Activated naive CD4-positive, alpha-beta T cell (primary cell): ENCODE measurements around the gene FMO4.
A peak's percentile ranks its signal among the peaks of the same experiment; 100 is the strongest.
"Not testable (repeated sequence)": the region's sequence is repeated elsewhere in the genome, so short reads cannot be mapped to it uniquely, and the experiment has no call there.

Experiments used
- DNase-seq, 4 experiments: peaks; one replicate each; lab custom pipeline; 2025; lab: John Stamatoyannopoulos, UW

The FMO4 gene

GRCh38 chr1:171313835-171314320 is at the start of gene FMO4:
TSS of gene FMO4 (plus strand) at chr1:171314183. CDS start at chr1:171319826, 5,643 bp downstream.
- DNase-seq = peak; percentile 7 to 57 (median 32)

- DNase-seq = no peak
Measured at GRCh38 chr1:171265686-171266085, 48.3 kb upstream of the FMO4 start.

DNA sequence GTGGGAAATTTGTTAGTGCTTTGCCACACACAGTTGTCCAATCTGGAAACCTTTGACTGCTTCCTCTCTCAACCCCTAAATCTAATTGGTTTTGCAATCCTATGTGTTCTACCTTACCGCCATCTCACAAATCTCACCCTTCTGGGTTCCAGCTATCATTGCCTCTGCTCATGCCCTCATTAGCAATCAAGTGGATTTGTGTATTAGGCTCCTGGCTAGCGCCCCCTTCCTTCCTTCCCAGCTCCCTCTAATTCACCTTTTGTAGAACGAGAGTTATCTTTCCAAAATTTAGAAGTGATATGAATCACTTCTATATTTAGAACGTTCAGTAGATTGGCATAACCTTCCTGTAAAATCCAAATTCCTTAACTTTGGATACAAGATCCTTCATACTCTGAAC is 47.1 kb upstream of the FMO4 start:
- no peak for DNase-seq

DNA sequence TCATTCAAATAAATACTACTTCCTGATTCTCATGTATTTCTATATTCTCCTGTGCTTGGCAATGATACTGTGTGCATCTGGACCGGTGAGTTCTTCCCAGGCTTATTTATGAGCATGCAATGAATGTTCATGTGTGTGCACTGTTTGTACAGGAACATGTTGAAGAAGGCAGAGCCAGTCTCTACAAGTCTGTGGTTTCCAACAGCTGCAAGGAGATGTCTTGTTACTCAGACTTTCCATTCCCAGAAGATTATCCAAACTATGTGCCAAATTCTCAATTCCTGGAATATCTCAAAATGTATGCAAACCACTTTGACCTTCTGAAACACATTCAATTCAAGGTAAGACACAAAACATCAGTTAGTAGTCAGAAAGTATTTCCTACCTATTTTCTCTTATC is 46.6 kb upstream of the FMO4 start:
- no peak for DNase-seq

GRCh38 chr1:171270806-171271205 is 43.2 kb upstream of the FMO4 start:
- DNase-seq = no peak

DNA sequence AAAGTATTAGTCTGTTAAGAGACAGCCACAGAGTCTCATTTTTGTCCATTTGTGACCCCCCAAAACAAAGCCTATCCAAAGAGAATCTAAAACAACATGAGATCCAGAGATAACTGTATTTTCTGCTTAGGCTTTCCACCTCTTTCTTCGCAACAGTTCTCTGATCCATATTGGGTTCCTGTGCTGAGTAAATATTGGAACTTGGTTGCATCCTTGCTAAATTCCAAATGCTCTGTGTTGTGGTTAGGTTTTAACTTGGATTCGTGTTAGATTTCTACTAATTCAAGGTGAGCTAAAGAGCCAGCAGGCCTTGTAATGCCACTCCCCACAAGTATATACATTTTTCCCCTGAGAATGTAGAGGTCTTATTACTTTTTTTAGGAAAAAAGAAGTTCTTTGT is 36.4 kb upstream of the FMO4 start:
- DNase-seq = no peak

DNA sequence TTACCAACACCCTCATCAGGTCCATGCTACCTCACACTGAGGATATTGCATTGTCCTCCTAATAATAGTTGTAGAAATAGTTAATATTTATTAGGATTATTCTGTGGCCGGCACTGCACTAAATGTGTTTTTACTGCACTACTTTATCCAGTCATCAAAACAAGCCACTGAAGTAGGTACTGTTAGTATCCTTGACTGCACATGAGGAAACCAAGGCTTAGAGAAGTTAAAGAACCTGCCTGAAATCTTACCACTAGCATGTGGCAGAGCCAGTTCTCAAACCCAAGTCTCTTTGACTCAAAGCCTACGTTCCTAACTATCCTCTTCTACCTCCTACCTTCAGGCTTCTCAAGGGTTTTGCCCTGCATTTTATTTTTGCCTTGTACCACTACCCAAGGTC is 34.7 kb upstream of the FMO4 start:
- DNase-seq = no peak

GRCh38 chr1:171279678-171280077 is 34.3 kb upstream of the FMO4 start:
- no peak for DNase-seq

DNA sequence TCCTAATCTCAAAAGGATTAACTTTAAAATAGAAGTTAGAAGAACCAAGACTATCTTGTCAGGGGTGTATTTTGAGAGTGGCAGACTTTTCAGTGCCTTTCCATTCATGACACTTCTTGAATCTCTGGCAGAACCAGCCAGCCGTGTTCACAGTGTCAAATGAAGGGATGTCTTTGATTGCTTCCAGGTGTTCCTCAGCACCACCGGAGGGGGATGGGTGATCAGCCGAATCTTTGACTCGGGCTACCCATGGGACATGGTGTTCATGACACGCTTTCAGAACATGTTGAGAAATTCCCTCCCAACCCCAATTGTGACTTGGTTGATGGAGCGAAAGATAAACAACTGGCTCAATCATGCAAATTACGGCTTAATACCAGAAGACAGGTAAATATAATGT is 33.4 kb upstream of the FMO4 start:
- no peak for DNase-seq

GRCh38 chr1:171286032-171286705 is 27.8 kb upstream of the FMO4 start:
- DNase-seq = no peak

- DNase-seq = no peak
Measured at GRCh38 chr1:171290621-171291020, 23.4 kb upstream of the FMO4 start.

DNA sequence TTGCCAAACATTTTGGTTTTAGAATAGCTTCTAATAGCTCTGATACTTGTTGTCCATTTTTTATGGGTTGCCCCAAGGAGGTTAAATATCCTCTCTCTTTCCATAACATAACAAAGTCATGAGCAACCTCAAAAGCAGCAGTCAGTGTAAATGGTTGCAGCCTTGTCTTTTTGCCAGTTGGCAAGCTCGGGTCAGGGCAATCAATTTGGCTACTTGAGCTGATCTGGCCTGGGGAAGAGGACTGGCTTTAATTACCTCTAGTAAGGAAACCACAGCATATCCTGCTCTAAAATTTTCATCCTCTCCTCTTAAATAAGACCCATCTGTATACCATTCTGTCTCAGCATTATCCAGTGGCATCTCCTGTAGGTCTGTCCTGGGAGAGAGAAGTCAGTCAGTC is 21.2 kb upstream of the FMO4 start:
- DNase-seq = no peak

DNA sequence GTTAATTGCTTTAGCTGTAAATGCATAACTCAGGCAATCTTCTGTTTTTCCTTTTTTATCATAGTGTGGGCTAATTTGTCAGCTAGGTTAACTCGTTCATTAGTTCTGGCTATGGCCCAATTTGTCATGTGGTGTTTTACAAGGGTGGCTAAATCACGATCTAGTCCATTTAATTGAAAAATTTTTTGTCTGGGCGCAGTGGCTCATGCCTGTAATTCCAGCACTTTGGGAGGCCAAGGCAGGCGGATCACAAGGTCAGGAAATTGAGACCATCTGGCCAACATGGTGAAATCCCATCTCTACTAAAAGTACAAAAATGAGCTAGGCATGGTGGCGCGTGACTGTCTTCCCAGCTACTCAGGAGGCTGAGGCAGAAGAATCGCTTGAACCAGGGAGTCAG is 18.6 kb upstream of the FMO4 start:
- not testable (repeated sequence) for DNase-seq

DNA sequence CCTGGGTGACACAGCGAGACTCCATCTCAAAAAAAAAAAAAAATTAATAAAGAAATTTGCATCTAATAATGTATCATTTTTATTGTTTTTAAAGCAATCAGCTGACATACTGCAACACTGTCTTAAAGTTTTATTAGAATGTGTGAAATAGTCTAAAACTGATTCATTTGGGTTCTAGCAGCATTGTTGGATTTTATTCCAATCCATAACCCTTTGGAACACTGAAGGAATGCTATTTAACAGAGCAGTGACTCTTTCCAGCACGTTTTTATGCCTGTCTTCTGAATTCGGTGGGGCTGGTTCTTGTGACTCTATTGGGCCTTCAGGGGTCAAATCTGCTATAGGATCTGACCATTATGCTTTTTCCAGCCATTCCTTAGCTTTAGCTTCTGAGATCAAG is 18.2 kb upstream of the FMO4 start:
- no peak for DNase-seq

GRCh38 chr1:171296897-171297296 is 17.1 kb upstream of the FMO4 start:
- no peak for DNase-seq

DNA sequence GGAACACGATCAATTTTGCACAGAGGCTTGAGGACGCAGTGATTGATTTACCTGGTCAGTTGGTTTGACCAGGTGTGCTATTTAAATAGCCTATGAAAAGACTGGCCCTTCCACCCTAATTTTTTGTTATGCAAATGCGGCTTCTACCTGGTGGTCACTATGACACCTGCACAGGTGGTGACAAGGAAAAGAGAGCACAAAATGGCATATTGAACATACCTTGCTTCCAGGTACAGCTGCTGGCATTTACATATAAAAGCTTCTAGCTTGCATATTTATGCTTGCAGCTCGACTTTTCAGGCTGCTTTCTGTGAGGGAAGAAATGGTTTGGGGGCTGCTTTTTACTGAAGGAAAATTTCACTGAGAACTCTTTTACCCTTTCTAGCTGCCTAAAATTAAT is 15.3 kb upstream of the FMO4 start:
- no peak for DNase-seq

DNA sequence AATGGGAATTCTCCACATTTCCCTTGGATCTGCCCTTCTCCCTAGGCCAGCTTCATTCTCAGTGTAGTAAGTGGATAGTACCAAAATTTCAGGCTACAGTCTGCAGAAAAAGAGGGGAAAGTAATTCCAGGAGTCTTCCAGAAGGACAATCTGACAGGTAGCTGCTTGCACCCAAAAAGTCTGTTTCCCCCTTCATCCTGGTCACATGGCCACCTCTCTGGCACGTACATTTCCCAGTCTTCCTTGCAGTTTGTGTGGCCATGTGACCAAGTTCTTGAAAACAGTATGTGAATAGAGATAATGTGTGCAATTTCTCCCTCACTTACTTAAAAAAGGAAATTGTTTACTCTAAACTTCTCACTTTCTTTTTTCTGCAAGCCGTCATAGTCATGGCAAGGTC is 14.6 kb upstream of the FMO4 start:
- DNase-seq = no peak

DNA sequence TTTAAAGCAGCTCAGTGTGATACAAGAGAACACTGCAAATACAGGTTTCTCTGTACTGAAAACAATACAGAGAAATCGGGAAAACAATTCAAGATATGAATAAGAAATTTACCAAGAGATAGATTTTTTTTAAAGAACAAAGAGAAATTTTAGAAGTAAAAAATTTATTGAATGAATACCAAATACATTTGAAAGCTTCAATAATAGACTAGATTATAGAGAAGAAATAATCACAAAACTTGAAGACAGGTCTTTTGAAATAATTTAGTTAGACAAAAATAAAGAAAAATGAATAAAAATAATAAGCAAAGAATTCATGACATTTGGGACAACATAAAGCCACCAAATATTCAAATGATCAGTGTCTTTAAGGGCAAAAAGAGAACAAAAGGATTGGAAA is 13.6 kb upstream of the FMO4 start:
- no peak for DNase-seq

DNA sequence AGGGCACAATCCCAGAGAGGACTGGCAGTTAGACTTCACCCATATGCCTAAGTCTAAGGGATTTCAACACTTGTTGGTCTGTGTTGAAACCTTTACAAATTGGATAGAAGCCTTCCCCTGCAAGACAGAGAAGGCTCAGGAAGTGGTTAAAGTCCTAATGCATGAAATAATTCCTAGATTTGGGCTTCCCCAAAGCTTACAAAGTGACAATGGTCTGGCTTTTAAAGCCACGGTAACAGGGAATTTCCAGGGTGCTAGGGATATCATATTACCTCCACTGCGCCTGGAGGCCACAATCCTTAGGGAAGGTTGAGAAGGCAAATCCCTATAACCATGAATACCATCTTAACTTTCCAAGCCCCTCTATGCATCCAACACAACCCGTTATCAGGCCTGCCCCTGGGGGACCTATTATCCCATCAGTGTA is 3.3 kb upstream of the FMO4 start:
- DNase-seq = no peak

DNA sequence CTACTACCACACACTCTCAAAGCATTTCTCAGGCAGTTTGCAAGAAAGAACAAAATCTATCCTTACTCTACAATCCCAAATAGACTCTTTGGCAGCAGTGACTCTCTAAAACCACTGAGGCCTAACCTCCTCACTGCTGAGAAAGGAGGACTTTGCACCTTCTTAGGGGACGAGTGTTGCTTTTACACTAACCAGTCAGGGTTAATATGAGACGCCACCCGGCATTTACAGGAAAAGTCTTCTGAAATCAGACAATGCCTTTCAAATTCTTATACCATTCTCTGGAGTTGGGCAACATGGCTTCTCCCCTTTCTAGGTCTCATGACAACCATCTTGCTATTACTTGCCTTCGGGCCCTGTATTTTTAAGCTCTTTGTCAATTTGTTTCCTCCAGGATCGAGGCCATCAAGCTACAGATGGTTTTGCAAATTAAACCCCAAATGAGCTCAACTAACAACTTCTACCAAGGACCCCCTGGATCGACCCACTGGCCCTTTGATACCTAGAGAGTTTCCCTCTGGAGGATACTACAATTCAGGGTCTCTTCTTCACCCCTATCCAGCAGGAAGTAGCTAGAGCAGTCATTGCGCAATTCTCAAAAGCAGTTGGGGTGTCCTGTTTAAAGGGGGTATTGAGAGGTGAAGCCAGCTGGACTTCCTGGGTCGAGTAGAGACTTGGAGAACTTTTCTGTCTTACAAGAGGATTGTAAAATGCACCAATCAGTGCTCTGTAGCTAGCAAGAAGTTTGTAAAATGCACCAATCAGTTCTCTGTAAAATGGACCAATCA is 2.0 kb upstream of the FMO4 start:
- DNase-seq = no peak

GRCh38 chr1:171313319-171313834 is 606 bp upstream of the FMO4 start:
- DNase-seq = no peak

GRCh38 chr1:171329251-171329650 is 15.3 kb downstream of the FMO4 start:
- no peak for DNase-seq

DNA sequence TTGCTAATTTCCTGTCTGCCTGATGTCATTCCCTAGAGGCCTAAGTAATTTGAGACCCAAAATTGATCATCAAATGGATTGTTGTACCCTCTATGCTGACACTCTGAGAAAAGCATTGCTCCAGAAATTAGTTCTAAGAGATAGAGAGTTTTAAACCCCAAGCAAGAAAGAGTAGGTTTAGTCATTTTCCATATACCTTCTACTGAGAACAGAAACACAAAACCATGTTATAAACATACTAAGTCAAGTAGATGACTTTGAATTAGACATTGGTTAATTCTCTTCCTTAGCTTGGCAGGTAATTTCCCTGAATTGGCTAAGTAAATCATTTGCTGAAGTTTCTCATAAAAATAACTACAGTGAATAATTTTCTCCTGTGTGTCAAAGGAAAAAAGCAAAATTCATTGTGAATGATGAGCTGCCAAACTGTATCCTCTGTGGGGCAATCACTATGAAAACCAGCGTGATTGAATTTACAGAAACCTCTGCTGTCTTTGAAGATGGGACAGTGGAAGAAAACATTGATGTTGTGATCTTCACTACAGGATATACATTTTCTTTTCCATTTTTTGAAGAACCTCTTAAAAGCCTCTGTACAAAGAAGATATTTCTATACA is 20.1 kb downstream of the FMO4 start:
- DNase-seq = no peak
